ENCODE results near the gene APOB.

The APOB gene

GRCh38 chr2:21013043-21013816 is 30.6 kb downstream of the APOB start:
- DNase-seq: no peak
- Histone ChIP-seq H3K27ac (no peak overlapping the region), H3K36me3 (no peaks in the 10 kb centered on the region), H3K9me3 (ENCODE audit: severe bottlenecking) (peaks cover 2% of the 10 kb centered on the region), H3K27me3 (ENCODE audit: insufficient read depth, low read depth, severe bottlenecking) (peaks cover 73% of the 10 kb centered on the region), H3K4me3 (ENCODE audit: low read depth, low read length) (no peak overlapping the region)
- TF ChIP-seq CTCF (IDR thresholded peaks at IDR 0.05; ENCODE audit: low read depth, low read length): no peak

- Histone ChIP-seq H3K9me3 (ENCODE audit: severe bottlenecking) (peaks cover 2% of the 10 kb centered on the region), H3K4me3 (ENCODE audit: low read depth, low read length) (no peak overlapping the region), H3K36me3 (no peaks in the 10 kb centered on the region), H3K27ac (no peak overlapping the region), H3K27me3 (ENCODE audit: insufficient read depth, low read depth, severe bottlenecking) (peaks cover 76% of the 10 kb centered on the region)
- TF ChIP-seq CTCF (IDR thresholded peaks at IDR 0.05; ENCODE audit: low read depth, low read length): no peak
- no peak for DNase-seq
Observed at GRCh38 chr2:21012557-21012937, 31.3 kb downstream of the APOB start.

GRCh38 chr2:21011876-21012556 is 31.9 kb downstream of the APOB start:
- H3K27me3 ChIP-seq (ENCODE audit: insufficient read depth, low read depth, severe bottlenecking): peaks cover 81% of the 10 kb centered on the region
- TF ChIP-seq CTCF (IDR thresholded peaks at IDR 0.05; ENCODE audit: low read depth, low read length): no peak
- H3K4me3 ChIP-seq (ENCODE audit: low read depth, low read length): no peak overlapping the region
- no peak overlapping the region for H3K27ac ChIP-seq
- no peaks in the 10 kb centered on the region for H3K36me3 ChIP-seq
- DNase-seq: no peak
- no peaks in the 10 kb centered on the region for H3K9me3 ChIP-seq (ENCODE audit: severe bottlenecking)

- TF ChIP-seq CTCF (IDR thresholded peaks at IDR 0.05; ENCODE audit: low read depth, low read length): no peak
Observed at GRCh38 chr2:21011453-21011852, 32.4 kb downstream of the APOB start.

GRCh38 chr2:21010813-21011439 is 32.9 kb downstream of the APOB start:
- no peak overlapping the region for H3K4me3 ChIP-seq (ENCODE audit: low read depth, low read length)
- no peak for DNase-seq
- H3K9me3 ChIP-seq (ENCODE audit: severe bottlenecking): no peaks in the 10 kb centered on the region
- no peak overlapping the region for H3K27ac ChIP-seq
- TF ChIP-seq CTCF (IDR thresholded peaks at IDR 0.05; ENCODE audit: low read depth, low read length): no peak
- peaks cover 89% of the 10 kb centered on the region for H3K27me3 ChIP-seq (ENCODE audit: insufficient read depth, low read depth, severe bottlenecking)
- H3K36me3 ChIP-seq: no peaks in the 10 kb centered on the region

More at GRCh38 chr2:21011453-21011852, 32.4 kb downstream of the APOB start:
- no peak for DNase-seq
- Histone ChIP-seq H3K27ac (no peak overlapping the region), H3K4me3 (ENCODE audit: low read depth, low read length) (no peak overlapping the region), H3K27me3 (ENCODE audit: insufficient read depth, low read depth, severe bottlenecking) (peaks cover 87% of the 10 kb centered on the region), H3K9me3 (ENCODE audit: severe bottlenecking) (no peaks in the 10 kb centered on the region), H3K36me3 (no peaks in the 10 kb centered on the region)
